HG02678 (cell line): ENCODE measurements around the gene KCNJ14.

Experiments
- ATAC-seq: cut with Tn5 transposase; IDR thresholded peaks from one replicate; pipeline ENCODE4 v1.9.1; 2021; ENCODE audit warnings: mild to moderate bottlenecking, moderate library complexity; ENCODE audit not compliant: unreplicated experiment

The KCNJ14 gene

DNA sequence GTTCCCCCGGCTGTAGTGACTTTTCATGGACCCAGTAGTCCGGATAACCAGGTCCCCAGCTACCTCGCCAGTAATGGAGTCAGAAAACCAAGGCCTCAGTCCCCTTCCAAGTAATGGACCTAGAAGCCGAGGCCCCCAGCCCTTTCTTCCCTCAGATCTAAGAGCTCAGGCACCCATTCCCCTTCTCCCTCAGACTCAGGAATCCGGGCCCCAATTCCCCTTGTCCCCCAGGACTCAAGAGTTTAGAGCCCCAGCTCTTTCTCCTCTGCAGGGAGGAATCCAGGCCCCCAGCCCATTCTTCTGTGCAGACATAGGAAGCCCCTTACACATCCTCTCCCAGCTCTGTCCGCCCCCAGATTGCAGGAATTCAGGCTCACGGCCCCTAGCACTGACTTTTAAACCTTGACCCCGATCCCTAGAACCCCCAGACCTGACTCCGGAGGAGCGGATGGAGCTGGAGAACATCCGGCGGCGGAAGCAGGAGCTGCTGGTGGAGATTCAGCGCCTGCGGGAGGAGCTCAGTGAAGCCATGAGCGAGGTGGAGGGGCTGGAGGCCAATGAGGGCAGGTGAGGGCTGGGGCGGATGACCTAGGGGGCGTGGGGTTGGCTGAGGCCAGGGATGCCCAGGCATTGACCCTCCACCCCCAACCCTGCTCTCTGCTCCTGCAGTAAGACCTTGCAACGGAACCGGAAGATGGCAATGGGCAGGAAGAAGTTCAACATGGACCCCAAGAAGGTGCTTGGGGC, 14.7 kb downstream of the KCNJ14 start:
- ATAC-seq: no peak

DNA sequence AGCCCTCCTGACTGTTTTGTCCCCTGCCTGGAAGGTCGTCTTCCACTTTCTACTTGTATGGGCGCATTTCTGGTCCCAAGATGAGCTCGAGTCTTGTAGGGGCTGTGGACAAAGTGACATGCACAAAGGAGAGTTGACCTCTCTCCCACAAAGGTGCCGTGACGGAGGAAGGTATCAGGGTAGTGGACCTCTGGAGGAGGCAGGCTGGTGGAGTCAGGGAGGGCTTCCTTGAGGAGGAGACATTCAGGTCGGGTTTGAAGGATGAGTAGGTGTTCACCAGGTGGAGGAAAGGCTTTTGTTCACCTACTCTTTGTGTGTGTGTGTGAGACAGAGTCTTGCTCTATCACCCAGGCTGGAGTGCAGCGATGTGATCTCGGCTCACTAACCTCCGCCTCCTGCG, 15.5 kb downstream of the KCNJ14 start:
- no peak for ATAC-seq

DNA sequence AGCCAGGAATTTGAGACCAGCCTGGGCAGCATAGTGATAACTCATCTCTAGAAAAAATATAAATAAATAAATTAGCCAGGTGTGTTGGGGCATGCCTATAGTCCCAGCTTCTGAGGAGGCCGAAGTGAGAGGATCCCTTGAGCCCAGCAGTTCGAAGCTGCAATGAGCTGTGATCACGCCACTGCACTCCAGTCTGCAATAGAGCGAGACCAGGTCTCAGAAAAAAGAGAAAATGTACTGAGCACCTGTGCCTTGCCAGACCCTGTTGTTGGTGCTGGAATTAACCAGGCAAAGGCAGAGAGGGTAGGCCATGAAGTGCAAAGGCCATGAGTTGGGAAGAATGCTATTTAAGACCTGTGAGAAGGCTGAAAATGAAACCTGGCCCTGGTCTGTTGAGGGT, 16.5 kb downstream of the KCNJ14 start:
- ATAC-seq: no peak

- ATAC-seq: no peak
Measured at GRCh38 chr19:48473161-48473966, 18.0 kb downstream of the KCNJ14 start.

- no peak for ATAC-seq
Measured at GRCh38 chr19:48474084-48474592, 18.8 kb downstream of the KCNJ14 start.

GRCh38 chr19:48475369-48476068, 20.1 kb downstream of the KCNJ14 start:
- ATAC-seq: no peak

DNA sequence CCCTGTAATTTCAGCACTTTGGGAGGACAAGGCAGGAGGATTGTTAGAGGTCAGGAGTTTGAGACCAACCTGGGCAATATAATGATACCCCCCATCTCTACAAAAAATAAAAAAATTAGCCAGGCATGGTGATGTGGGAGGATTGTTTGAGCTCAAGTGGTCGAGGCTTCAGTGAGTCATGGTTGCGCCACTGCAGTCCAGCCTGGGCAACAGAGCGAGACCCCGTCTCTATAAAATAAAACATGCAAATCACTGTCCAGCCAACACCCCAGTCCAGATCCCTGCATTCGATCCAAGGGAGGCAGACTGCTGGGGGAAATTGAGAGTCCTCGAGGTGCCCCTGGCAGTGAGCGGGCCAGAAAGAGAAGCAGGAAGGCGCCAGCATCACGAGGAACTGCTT, 20.8 kb downstream of the KCNJ14 start:
- no peak for ATAC-seq

GRCh38 chr19:48477067-48477685, 21.8 kb downstream of the KCNJ14 start:
- no peak for ATAC-seq

GRCh38 chr19:48477698-48478338, 22.4 kb downstream of the KCNJ14 start:
- ATAC-seq: no peak

- ATAC-seq: no peak
Measured at GRCh38 chr19:48478339-48479256, 23.2 kb downstream of the KCNJ14 start.

DNA sequence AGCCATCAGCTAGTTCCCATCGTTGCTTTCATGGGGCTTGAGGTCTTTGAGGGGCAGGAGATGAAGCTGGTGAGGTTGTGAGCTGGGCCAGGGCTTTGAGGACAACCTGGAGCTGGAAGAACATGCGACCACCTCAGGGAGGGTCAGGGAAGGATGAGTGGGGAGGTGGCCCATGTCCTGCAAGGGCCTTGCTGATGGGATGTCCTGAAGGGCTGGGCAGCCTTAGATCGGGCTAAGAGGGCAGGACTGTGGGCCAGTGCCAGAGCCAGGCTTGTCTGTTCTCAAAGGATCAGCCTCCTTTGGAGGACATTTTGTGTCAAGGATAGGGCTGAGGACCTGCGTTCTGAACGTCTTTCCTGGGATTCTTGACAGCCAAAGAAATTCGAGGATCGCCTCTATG, 24.3 kb downstream of the KCNJ14 start:
- ATAC-seq: no peak

DNA sequence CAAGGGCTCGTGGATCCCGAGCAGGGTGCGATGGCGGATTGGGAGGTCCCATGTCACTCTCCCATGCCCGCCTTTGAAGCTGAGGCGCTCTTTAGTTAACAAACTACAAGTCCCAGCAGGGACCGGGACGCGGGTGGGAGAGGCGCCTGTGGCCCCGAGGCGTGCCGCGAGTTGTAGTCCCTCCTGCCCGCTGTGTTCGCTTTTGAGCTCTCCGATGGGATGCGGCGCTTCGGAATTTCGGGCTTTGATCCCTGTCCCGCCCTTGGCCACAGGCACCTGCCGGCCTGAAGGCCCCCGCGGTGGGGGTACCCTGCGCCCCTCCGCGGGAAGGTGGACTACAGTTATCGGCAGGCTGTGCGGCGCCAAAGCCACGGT, 24.8 kb downstream of the KCNJ14 start:
- no peak for ATAC-seq

DNA sequence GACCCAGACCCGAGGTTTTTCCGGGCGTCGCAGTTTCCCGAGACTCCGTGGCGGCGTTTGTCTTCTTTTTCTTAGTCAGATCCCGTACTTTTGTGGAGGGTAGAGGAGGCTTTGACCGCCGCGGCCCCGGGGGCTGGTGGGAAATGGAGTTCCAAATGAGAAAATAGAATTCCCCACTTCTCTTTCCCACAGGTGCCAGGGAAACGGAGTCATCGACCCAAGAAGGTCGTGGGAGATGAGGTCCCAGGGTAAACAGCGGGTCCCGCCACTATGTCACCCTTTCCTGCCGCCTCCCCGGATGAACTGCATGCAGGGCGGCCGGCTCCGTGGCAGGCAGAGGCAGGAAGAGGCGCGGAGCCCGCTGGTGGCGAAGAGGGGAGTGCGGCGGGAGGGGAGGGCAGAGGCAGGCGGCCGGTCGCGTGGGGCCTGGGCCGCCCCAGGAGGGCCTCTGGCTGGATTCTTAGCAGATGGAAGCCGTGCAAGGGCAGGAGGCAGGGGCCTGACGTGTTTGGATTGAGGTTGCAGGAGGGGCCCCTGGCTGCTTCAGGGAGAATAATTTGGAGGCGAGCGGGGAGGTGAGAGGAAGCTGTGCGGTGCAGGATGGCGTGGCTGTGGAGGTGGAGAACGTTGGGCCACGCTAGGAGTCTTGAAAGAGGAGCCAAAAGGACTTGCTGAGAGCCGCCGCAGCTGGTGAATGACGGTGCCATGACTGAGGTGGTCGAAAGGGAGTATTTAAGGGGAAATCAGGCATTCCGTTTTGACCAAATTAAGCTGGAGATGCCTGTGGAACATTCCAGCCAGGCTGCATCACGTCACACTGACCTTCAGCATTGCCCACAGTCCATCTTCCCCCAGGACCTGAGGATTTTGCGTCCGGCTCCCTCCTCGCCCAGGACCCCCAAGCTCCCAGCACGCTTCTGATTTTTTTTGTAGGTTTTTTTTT, 25.5 kb downstream of the KCNJ14 start:
- ATAC-seq: no peak

GRCh38 chr19:48481846-48482639, 26.7 kb downstream of the KCNJ14 start:
- no peak for ATAC-seq

GRCh38 chr19:48483301-48483700, 27.9 kb downstream of the KCNJ14 start:
- ATAC-seq: no peak

GRCh38 chr19:48484247-48484893, 29.0 kb downstream of the KCNJ14 start:
- ATAC-seq: no peak

DNA sequence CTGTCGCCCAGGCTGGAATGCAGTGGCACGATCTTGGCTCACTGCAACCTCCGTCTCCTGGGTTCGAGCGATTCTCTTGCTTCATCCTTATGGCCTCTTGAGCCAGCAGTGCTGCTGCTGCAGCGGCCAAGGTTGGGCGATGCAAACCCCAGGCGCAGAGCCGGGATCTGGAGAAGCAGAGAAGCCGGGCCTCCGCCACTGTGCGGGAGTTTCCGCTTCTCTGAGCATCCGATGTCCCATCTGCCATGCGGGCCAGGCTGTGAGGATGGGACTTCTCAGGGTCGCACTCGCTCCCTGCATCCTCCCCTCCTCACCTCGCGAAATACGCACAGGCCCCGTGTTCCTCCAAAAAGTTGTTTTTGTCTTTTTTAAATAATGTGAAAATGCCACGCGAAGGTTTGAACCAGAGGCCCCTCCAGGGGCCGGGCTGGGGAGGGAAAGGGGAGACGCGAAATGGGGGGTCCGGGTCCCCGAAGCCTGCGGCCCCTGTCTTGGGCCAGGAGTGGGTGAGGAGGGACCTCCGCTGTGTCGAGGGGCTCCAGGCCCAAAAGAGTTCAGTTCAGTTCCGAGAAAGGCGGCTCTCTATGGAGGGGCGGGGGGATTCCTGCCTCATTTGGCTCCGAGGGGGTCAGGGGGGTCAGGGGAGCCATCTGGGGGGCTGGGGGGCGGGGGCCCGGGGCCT, 29.7 kb downstream of the KCNJ14 start:
- ATAC-seq: no peak
